Endothelial cell of hepatic sinusoid (primary cell): ENCODE measurements around the gene GBE1.
"Not testable (repeated sequence)": the region's sequence is repeated elsewhere in the genome, so short reads cannot be mapped to it uniquely, and the experiment has no call there.

Experiments
- in situ Hi-C: cut with HindIII; loops from 2 replicates; pipeline ENCODE4 v1.10.0; 2017; ENCODE audit warnings: low sequenced_read_pairs

GBE1 gene

DNA sequence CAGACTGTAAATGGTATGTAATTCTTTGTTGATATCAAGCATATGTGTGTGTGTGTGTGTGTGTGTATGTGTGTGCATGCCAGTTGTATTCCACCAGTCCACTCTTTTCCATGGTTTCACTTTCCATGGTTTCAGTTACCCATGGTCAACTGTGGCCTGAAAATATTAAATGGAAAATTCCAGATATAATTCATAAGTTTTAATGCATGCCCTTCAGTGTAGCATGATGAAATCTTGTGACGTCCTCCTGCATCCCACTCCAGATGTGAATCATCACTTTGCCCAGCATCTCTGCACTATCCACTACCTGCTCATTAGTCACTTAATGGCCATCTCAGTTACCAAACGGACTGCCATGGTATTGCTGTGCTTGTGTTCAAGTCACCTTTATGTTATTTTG is 215.9 kb downstream of the GBE1 start:
- in situ Hi-C loops, result no loop called here

DNA sequence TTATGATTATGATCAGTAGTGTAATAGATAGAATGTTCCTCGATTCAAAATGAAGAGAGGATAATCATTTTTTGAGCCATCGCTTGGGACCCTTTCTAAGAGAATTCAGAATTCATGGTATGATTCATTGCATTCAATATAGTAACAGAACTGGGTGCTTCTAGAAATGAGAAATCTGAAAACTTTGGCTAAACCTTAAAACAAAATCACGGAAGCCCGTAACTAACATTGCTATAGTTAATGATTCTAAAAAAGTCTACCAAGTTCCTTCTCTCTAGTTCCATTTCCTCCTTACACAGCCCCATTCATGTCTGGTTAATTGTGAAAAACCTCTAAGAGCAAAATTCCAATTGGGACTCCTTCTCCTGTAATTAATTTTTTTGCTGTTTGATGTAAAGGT is 217.1 kb downstream of the GBE1 start:
- in situ Hi-C loops, result no loop called here

DNA sequence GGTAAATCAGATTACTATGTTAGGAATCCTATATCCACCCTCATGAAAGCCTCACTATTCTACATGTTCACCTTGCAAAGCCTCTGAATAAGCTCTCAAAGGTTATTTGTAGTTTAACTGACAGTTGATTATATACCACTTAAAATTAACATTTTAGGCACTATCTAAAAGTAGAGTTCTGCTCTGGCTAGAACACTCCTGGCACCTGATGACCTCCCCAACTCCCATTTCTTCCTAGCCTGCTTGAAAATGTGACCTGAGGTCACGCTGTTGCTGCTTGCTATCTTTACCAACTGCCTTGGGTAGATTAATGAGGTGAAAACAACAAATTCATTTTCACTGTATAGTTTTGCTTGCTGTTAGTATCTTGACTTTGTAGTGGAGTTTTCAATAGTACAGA is 220.7 kb downstream of the GBE1 start:
- in situ Hi-C loops, result no loop called here

DNA sequence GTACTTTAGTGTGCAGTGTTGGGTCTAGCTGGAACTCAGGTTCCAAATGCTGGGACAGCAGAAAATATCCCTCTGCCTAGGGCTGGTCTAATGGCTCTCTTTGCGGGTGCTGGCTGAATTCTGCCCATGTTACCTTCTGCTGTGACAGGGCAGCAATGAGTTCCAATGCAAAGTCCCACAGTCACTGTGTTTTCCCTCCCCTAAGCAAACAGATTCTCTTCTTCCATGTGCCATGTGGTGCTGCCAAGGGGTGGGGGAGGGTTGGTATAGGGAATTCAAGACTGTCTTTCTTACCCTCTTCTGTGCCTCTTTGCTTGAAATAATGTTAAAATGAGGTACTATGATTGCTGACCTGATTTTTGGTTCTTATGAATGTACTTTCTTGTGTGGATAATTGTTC is 229.6 kb downstream of the GBE1 start:
- in situ Hi-C loops, result no loop called here

DNA sequence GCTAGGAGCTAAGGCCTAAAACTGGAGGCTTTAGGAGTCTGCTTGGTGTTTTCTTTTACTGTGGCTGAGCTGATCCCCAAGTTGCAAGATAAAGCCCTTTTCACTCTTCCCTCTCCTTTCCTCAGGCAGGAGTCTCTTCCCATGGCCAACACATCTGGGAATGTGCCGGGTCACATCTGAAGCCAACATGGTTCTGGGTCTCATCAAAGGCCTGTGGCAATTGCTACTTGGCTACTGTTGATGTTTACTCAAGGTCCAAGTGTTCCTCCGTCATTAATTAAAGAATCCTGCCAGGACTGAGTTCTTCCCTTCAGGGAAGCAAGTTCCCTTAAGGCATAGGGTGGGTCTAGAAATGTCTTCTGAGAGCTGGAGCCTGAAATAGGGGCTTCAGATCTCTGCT is 230.2 kb downstream of the GBE1 start:
- in situ Hi-C loops, result no loop called here

DNA sequence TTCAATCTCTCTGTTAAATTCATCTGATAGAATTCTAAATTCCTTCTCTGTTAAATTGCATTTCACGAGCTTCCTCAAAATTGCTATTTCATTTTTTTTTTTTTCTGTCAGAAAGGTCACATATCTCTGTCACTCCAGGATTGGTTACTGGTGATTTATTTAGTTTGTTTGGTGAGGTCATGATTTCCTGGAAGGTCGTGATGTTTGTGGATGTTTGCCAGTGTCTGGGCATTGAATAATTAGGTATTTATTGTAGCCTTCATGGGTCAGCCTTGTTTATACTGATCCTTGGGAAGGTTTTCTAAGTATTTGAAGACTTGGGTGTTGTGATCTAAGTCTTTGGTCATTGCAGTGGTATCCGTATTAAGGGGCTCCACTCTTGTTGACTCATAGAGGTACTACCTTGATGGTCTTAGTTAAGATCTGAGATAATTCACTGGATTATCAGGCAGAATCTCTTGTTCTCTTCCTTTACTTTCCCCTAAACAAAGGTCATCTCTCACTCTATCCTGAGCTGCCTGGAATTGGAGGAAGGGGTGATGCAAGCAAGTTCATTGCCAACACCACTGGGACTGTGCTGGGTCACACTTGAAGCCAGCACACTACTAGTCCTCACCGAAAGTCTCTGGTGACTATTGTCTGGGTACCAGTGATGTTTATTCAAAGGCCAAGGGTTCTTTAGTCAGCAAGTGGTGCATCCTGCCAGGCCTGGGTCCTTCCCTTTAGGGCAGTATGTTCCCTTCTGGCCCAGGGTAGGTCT is 231.1 kb downstream of the GBE1 start:
- in situ Hi-C loops, result no loop called here

DNA sequence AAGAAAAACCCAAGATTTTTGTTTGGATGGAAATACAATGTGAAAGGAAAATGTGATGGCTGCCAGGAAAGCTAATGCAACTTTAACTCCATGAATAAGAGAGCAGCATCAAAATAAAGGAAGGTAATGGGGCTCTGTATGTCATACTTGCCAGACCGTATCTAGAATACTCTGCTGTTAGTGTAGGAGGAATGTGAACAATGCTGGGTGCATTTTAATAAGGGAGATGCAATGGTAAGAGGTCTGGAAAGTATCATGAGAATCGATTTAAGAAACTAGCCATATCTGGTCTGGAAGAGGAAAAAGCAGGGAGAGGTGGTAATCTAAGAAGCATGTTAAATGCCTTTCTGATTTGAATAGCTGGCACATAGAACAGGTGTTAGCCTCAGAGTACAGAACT is 239.6 kb downstream of the GBE1 start:
- in situ Hi-C loops, result no loop called here

DNA sequence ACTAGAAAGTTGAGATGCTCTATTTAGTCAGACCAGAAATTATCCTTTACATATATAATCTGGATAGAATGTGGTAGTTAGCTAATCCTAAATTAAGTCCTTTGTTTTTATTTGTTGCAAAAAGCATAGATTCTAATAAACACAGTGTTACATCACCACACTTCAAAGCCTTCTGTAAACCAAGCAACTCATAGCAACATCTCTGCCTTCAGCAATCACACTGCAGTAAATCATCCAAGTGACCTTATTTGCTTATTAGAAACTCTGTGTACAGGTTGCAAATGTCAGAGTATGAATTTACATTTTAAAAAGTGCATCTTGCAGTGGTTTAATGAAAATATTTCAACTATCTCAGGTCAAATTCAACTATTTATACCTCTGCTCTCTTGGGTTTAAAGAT is 242.5 kb downstream of the GBE1 start:
- in situ Hi-C loops, result no loop called here

DNA sequence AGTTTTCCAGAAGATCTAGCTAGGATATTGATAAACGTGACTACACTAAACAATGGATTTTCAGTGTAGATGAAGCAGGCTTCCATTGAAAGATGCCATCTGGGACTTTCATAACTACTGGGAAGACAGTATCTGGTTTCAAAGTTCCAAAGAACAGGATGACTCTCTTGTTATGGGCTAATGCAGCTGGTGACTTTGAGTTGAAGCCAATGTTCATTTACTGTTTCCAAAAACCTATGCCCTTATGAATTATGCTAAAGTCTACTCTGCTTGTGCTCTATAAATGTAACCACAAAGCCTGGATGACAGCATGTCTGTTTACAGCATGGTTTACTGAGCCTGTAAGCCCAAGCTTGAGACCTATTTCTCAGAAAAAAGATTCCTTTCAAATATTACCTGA is 245.4 kb downstream of the GBE1 start:
- in situ Hi-C loops, result no loop called here

DNA sequence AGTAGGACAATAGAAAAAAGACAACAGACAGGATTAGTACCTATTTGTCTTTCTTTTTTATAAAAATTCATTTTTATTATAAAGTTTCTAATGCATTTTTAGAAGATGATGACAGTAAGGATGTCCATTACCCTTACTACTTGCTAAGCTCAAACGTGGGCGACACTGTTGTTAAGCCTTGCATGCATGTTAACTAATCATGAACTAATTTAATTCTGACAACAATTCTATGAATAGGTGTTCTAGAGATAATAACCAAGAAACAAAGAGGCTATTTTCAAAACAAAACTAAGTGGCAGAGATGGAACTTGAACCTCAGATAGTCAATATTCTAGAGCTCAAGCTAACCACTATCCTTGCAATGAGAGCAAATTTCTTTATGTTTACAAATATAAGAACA is 247.9 kb downstream of the GBE1 start:
- in situ Hi-C loops, result no loop called here

DNA sequence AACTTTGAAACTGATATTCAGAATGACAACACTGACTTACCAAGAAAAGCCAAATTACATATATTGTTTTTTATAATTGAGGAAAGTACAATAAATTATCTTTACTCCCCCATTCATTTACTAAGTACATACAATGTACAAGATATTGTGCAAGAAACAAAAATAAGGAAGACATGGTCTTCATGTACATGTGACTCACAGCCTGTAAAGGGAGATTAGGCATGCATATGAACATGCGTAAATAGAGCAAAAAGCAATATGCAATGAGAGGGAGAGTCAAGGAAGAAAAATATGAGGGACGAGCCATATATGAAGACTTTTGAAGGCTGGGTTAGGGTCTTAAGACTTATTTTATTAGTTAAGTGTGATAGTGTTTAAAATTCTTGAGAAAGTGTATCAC is 258.4 kb downstream of the GBE1 start:
- in situ Hi-C loops, result no loop called here

DNA sequence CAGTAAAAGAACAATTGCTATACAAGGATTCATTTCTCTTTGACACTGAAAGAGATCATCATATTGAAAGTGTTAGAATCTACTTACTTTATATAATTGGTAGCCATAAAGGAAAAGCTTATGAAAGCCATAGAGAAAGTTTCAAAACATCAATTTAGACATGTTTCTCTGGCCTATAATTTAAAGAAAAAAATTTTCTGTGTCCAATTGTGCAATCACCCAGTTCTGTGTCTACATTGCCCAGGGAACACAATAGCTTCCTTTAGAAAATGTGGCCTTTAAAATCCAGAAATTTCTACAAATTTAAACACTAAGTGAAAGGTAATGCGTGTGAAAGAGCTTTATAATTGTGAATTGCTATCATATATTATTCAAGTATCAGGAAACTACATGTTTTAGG is 259.2 kb downstream of the GBE1 start:
- in situ Hi-C loops, result no loop called here

DNA sequence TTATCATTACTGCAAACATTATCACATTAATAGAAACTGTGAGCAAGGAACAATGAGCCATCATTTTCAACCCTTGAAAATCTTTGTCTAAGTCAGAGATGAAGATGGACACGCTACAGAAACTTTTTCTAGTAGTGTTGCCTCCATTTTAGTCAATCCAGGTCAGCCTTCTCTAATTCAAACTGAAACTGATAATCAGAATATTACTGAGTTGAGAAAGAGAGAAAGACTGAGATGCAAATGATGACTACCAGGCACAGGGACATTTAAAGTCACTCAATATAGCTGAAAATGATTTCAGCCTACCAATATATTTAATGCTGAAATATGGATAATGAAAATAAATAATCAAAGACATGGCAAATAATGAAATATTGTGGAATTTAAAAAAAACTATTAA is 261.4 kb downstream of the GBE1 start:
- in situ Hi-C loops, result no loop called here

DNA sequence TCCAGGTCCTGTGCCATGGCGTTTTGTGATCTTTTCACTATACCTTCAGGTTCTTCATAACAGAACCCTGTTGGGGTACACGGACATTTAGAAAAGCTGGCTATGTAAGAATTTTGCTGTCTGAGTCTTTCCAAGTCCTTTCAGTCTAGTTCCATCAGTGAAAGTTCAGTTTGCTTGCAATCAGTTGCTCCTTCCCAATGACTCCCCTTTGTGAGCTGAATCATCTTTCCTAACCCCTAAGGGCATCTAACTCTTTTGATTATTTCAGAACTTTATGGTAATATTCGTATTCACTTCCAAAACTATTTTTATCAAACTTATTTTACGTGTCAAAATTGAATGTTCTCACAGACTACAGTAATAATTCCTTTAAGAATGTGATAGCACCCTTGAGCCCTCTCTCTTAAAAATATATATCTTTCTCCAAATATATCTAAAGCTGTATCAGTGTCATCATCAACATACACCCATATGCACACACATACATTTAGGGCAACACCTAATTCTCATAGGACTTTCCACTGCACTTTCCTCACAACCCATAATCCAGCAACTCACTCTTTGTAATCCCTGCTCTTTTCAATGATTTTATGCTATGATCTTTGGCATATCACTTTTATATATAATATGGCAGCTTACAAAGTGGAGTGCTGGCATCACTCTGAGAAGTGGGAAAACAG is 263.7 kb downstream of the GBE1 start:
- in situ Hi-C loops, result no loop called here

DNA sequence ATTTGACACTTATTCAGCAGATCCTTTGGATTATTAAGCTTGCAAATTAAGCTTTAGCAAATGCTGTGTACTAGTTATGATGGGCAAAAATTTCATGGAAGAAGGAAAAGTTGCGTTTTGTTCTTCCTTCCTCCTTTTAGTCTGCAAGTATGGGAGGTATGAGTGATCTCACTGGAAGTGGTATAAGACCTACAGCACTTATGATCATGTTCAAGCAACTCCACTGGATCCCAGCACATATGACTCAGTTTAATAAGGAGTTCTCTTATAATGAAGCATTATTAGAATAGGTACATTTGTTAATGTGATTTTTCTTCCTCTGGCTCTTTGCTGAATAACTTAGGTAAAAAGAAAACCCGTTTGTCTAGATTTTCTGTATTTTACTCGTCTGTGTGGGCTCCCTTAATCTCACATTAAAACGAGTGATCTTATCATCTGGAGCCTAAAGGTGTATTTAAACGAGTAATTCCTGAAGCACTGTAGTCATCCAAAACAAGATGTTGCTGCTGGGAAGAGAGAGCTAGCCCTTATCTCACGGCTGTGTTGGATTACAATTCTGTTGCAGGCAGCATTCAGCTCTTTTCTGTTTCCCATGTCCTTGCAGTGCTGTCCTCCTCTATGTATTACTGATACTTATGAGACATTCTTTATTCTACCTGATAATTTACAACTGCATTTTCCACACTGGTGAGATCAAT is 264.9 kb downstream of the GBE1 start:
- in situ Hi-C loops, result no loop called here

DNA sequence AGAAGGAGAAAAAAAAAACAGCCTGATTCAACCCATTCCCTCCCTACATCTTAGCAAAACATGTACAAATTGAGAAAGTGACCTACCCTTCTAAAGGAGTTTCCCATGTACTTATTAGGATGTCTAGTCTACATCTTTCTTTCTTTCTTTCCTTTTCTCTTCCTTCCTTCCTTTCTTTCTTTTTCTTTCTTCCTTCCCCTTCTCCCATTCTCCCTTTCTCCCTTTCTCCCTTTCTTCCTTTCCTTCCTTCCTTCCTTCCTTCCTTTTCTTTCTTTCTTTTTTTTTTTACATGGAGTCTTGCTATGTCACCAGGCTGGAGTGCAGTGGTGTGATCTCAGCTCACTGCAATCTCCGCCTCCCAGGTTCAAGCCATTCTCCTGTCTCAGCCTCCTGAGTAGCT is 269.0 kb downstream of the GBE1 start:
- in situ Hi-C loops, result not testable (repeated sequence)

DNA sequence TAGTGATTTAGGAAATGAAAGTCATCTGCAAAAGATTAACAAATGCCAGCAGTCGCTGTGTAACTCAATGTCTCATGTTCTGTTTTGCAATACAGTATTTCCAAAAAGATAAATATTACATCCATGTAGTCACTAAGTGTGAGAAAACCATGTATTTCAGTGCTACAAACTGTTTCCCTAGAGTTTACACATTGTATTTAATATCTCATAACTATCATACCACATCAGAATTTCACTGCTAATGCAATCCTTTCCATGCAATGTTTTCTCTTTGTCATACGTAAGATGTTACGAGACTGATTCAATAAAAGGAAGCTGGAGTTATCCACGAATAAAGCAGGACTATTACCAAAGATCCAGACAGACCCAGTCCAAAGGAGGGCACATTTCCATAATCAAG is 269.4 kb downstream of the GBE1 start:
- in situ Hi-C loops, result no loop called here

DNA sequence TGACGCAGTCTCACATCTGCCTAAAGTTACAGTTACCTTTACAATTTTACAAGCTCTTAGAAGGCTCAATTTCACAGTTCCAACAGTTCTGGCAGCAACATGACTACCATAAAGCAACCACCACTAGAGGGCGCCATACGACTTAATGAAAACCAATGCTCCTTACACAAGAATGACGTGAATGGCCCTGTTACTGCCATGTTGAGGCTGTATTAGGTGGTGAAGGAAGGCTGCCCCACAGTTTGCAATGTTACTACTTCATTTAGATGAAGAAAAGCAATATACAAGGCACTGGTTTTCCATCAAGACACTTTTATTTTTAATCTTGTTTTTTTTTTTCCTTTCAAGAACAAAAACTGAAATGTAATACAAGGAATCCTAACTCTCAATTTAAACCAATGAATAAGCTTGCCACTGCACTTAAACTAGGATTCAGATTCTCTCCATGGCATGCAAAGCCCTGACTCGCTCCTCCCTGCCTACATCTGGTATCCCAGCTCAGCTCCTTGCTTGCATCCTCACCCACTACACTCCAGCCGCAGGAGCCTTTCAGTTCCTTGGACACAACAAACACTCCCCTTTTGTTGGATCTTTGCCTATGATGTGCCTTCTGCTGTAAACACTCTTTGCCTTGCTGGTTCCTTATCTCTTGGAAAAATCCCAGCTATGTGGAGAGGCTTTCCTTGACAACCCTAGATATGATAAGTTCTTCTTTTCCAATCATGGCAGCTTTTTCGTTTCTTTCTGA is 270.7 kb downstream of the GBE1 start:
- in situ Hi-C loops, result no loop called here

DNA sequence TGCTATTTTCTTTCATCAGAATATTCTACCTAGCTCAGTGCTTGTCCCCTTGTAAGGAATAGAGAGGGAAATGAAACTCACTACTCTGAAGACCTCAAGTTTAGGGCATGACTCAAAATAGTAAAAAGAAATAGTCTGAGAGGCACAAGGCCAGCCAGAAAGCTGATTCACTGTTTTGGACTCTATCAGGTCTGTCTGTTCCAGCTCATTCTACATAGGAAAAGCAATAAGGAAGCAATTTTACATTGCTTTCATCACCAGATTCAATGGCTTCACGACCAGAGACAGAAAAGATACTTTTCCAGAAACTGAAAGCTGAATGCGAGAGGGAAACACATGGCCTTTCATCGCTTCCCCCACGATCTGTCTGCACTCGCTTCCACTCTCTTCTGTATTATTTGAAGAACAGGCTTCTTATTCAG is 276.0 kb downstream of the GBE1 start:
- in situ Hi-C loops, result no loop called here

DNA sequence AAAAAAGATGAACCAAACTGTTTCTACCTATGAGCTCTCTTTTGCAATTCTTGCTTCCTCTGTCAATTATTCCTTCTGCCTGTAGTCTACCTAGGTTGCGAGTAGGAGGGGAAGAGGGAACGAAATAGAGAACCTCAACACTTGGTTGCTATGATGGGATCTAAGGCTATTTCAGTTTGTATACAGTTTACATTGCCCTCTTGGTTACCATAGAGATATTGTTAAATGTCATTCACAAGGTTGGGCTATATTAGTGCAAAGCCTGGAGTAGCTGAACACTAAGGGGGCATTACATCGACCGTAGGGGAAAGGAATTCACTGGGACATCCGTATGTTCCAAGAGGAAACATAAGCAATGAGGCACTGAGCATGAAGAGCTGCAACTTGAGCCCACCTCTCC is 276.9 kb downstream of the GBE1 start:
- in situ Hi-C loops, result no loop called here

DNA sequence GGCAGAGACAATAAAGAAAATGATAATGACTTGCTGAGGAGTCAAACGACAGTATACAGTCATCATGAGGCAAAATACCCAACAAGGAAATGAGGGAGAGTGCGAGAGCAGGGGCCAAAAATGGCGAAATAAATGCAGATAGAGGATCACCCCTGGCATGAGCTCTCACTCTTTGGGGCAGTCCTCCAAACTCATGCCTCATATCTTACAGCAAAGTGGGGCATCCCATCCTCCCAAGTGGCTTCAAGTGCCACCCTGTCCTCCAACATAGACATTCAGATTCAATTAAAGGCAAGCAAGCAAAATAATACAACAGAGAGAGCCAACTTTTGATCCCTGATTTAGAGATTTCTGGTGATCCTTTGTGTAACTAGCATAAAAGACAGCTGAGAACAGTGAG is 278.4 kb downstream of the GBE1 start:
- in situ Hi-C loops, result no loop called here
